ENCODE data around the gene YWHAE. TPM values are rescaled to one million over a fixed set of nuclear protein-coding genes. Genes with fewer than 3 reads are reported as not detected.
"Not testable (repeated sequence)": the region's sequence is repeated elsewhere in the genome, so short reads cannot be mapped to it uniquely, and the experiment has no call there.

The YWHAE gene
- total RNA-seq, 1 donor from 2014 or later: 263 TPM

- ChIA-PET POLR2A (no interaction called here), CTCF (interaction anchor here (0.6 kb wide), 1 partner anchor 22 kb away, joined by 3 read pairs; no protein-coding TSS in a partner anchor)
- Mint-ChIP-seq H3K36me3 (ENCODE audit: low read depth) (peaks cover 17% of the 10 kb centered on the region), H3K9me3 (no peaks in the 10 kb centered on the region), H3K4me3 (no peak overlapping the region), H3K4me1 (peaks cover 67% of the 10 kb centered on the region), H3K27me3 (no peaks in the 10 kb centered on the region), H3K27ac (peak overlapping the region; percentile 61)
- ATAC-seq (ENCODE audit: low read depth) (no peak), DNase-seq (no peak)
- TF ChIP-seq CTCF (IDR thresholded peaks at IDR 0.05): no peak
- intact Hi-C loops (cut with micrococcal nuclease): no loop called here
Observed at GRCh38 chr17:1386265-1386664, 13.8 kb downstream of the YWHAE start.

- CTCF ChIA-PET: interaction anchor here (0.6 kb wide), 1 partner anchor 21 kb away, joined by 3 read pairs; no protein-coding TSS in a partner anchor
- Mint-ChIP-seq H3K36me3 (ENCODE audit: low read depth) (peaks cover 17% of the 10 kb centered on the region), H3K27me3 (no peaks in the 10 kb centered on the region), H3K4me1 (peaks cover 66% of the 10 kb centered on the region), H3K9me3 (no peaks in the 10 kb centered on the region), H3K27ac (no peak overlapping the region), H3K4me3 (no peak overlapping the region)
- POLR2A ChIA-PET: no interaction called here
- ATAC-seq (ENCODE audit: low read depth) (no peak), DNase-seq (no peak)
- no peak for TF ChIP-seq CTCF (IDR thresholded peaks at IDR 0.05)
- intact Hi-C loops (cut with micrococcal nuclease): no loop called here
Observed at GRCh38 chr17:1385861-1386260, 14.2 kb downstream of the YWHAE start.

GRCh38 chr17:1384905-1385435, 15.1 kb downstream of the YWHAE start:
- H3K27ac Mint-ChIP-seq: no peak overlapping the region
- no peak for TF ChIP-seq CTCF (IDR thresholded peaks at IDR 0.05)
- intact Hi-C loops (cut with micrococcal nuclease): no loop called here
- DNase-seq (no peak), ATAC-seq (ENCODE audit: low read depth) (no peak)
- H3K27me3 Mint-ChIP-seq: no peaks in the 10 kb centered on the region
- peaks cover 13% of the 10 kb centered on the region for H3K36me3 Mint-ChIP-seq (ENCODE audit: low read depth)
- no peaks in the 10 kb centered on the region for H3K9me3 Mint-ChIP-seq
- ChIA-PET POLR2A (no interaction called here), CTCF (no interaction called here)
- H3K4me3 Mint-ChIP-seq: no peak overlapping the region
- H3K4me1 Mint-ChIP-seq: peaks cover 66% of the 10 kb centered on the region

- peak overlapping the region; percentile 42 for H3K4me3 Mint-ChIP-seq
- peak overlapping the region; percentile 71 for H3K27ac Mint-ChIP-seq
- ATAC-seq (ENCODE audit: low read depth) (peak; percentile 61), DNase-seq (no peak)
- no peaks in the 10 kb centered on the region for H3K9me3 Mint-ChIP-seq
- H3K27me3 Mint-ChIP-seq: no peaks in the 10 kb centered on the region
- no peak for TF ChIP-seq CTCF (IDR thresholded peaks at IDR 0.05)
- CTCF ChIA-PET: interaction anchor here (1.0 to 5.0 kb wide), 2 partner anchors 14 to 18 kb away, joined by 3 to 31 read pairs; no protein-coding TSS in a partner anchor
- POLR2A ChIA-PET: interaction anchor here (0.7 to 1.3 kb wide), 5 partner anchors 15 to 368 kb away, joined by 3 to 5 read pairs (median 4); partner anchors contain the start of gene INPP5K
- peaks cover 76% of the 10 kb centered on the region for H3K4me1 Mint-ChIP-seq
- H3K36me3 Mint-ChIP-seq (ENCODE audit: low read depth): peaks cover 31% of the 10 kb centered on the region
- intact Hi-C loops (cut with micrococcal nuclease): no loop called here
Observed at GRCh38 chr17:1379930-1380313, 20.1 kb downstream of the YWHAE start.

GRCh38 chr17:1379208-1379929, 20.7 kb downstream of the YWHAE start:
- intact Hi-C loops (cut with micrococcal nuclease): no loop called here
- DNase-seq: no peak
- ATAC-seq (ENCODE audit: low read depth): no peak
- peak overlapping the region; percentile 42 for H3K4me3 Mint-ChIP-seq
- peaks cover 29% of the 10 kb centered on the region for H3K36me3 Mint-ChIP-seq (ENCODE audit: low read depth)
- CTCF ChIA-PET: interaction anchor here (1.0 to 5.0 kb wide), 2 partner anchors 14 to 20 kb away, joined by 3 to 31 read pairs; no protein-coding TSS in a partner anchor
- no peak for TF ChIP-seq CTCF (IDR thresholded peaks at IDR 0.05)
- no peaks in the 10 kb centered on the region for H3K9me3 Mint-ChIP-seq
- no peaks in the 10 kb centered on the region for H3K27me3 Mint-ChIP-seq
- peak overlapping the region; percentile 71 for H3K27ac Mint-ChIP-seq
- POLR2A ChIA-PET: interaction anchor here (0.6 to 1.1 kb wide), 6 partner anchors 10 to 192 kb away, joined by 3 to 9 read pairs (median 4); partner anchors contain the start of genes INPP5K and YWHAE
- H3K4me1 Mint-ChIP-seq: peaks cover 79% of the 10 kb centered on the region

GRCh38 chr17:1378476-1378860, 21.6 kb downstream of the YWHAE start:
- ChIA-PET POLR2A (interaction anchor here (0.7 kb wide), 1 partner anchor 13 kb away, joined by 3 read pairs; no protein-coding TSS in a partner anchor), CTCF (interaction anchor here (1.0 to 5.0 kb wide), 2 partner anchors 13 to 21 kb away, joined by 3 to 31 read pairs; no protein-coding TSS in a partner anchor)
- Mint-ChIP-seq H3K27ac (peak overlapping the region; percentile 20), H3K4me1 (peaks cover 84% of the 10 kb centered on the region), H3K36me3 (ENCODE audit: low read depth) (peaks cover 34% of the 10 kb centered on the region)
- H3K27me3 Mint-ChIP-seq; H3K4me3 Mint-ChIP-seq; intact Hi-C loops (cut with micrococcal nuclease); ATAC-seq (ENCODE audit: low read depth); H3K9me3 Mint-ChIP-seq; DNase-seq: not testable (repeated sequence)

Measured in activated B cell treated with CpG ODN at 0.5 μM for 24 hours (primary cell).